Tibial artery (tissue), 4 donors: Measurements from ENCODE around the gene VKORC1L1.
"Not testable (repeated sequence)": the region's sequence is repeated elsewhere in the genome, so short reads cannot be mapped to it uniquely, and the experiment has no call there.

ENCODE experiments used
- DNase-seq, 2 donors: peaks; one replicate each; pipeline ENCODE4 v3.0.0-alpha.2; 2019
- H3K27ac ChIP-seq, 2 donors: fragments of 200-600 bp; sonication (generic) in 1 of 2; 1 replicate in 1 of 2; 2 replicates in 1 of 2; pipeline ENCODE4 v1.5.1; 2018 to 2019; ENCODE audit warnings: mild to moderate bottlenecking in 1 of 2
- H3K27me3 ChIP-seq, 2 donors: fragments of 200-600 bp; sonication (generic) in 1 of 2; one replicate each; pipeline versions ENCODE4 v1.5.1 to v1.6.0; 2016 to 2019
- H3K36me3 ChIP-seq, 3 donors: fragments of 200-600 bp; sonication (generic) in 2 of 3; one replicate each; pipeline ENCODE4 v1.5.1; 2016 to 2019; ENCODE audit warnings: mild to moderate bottlenecking in 2 of 3
- H3K4me1 ChIP-seq, 4 donors: fragments of 200-600 bp; sonication (generic) in 2 of 4; 1 replicate in 3 of 4; 2 replicates in 1 of 4; pipeline ENCODE4 v1.5.1; 2016 to 2019
- H3K4me3 ChIP-seq, 2 donors: fragments of 200-600 bp; sonication (generic) in 1 of 2; 1 replicate in 1 of 2; 2 replicates in 1 of 2; pipeline ENCODE4 v1.5.1; 2018 to 2019; ENCODE audit warnings: mild to moderate bottlenecking in 2 of 2
- H3K9me3 ChIP-seq, 3 donors: fragments of 200-600 bp; sonication (generic) in 1 of 3; one replicate each; pipeline ENCODE4 v1.5.1; 2016 to 2019
- CTCF ChIP-seq, 2 experiments: fragments of 200-600 bp in 1 of 2; fragments of 450-650 bp in 1 of 2; IDR thresholded peaks; one replicate each; pipeline ENCODE4 v1.5.1; 2017 to 2019; ENCODE audit warnings: antibody characterized with exemption in 2 of 2, mild to moderate bottlenecking in 1 of 2, moderate library complexity in 1 of 2
- intact Hi-C: fragments of 100-400 bp; cut with DNase I; formaldehyde crosslinking; loops from one replicate; pipeline ENCODE4 v1.15.0; 2023; ENCODE audit warnings: low total_unique reads

Gene VKORC1L1

GRCh38 chr7:65980478-65981250, 107.8 kb downstream of the VKORC1L1 start:
- Histone ChIP-seq H3K4me3 (peak overlapping the region; percentile 88 to 99), H3K27ac (peak overlapping the region; percentile 4 to 90), H3K27me3 (no peaks in the 10 kb centered on the region), H3K4me1 (peaks cover 0 to 25% (median 20%) of the 10 kb centered on the region in 4 donors), H3K36me3 (peaks cover 14 to 45% (median 16%) of the 10 kb centered on the region in 3 donors), H3K9me3 (no peaks in the 10 kb centered on the region)
- DNase-seq = peak; percentile 72 to 77
- TF ChIP-seq CTCF (IDR thresholded peaks at IDR 0.05) = no peak
- intact Hi-C loops = no loop called here

DNA sequence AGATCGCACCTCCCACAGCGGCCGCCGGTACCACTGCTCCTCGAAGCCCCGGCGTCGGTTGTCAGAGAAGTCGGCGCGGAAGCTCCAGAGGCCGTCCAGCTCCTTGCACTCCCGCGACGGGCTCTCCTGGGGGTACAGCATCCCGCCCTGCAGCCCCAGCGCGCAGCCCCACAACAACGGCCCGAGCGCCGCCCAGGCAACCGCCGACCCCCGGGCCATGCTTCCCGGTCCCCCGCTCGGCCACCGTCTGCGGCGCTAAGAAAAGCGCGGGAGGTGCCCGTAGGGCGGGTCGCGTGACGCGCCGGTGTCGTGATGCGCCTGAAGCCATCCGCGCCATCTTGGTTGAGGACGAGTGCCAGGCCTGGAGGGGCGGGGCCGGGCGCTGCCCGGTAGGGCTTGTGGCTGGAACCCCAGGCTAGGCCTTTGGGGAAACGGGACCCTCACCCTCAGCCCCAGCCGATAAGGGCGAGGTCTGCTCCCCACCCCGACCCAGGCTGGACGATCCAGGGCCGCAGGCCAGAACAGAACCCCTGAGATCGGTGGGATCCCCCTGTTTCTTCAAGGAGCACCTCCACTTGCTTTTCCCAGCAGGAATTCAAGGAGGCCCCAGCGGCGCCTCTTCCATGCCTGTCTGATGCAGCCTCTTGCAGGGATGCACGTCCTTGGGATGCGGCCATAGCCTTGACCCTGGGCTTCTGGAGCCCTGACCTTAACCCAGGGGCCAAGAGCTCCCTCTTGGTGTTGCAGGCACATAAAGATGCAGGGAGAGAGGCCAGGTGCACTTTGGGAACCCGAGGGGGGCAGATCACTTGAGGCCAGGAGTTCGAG, 109.3 kb downstream of the VKORC1L1 start, which contains the start of gene GUSB:
TSS of gene GUSB (minus strand) at position 249 of the 828 bp plus-strand sequence. CDS start at position 219, 30 bp downstream.
- H3K27me3 ChIP-seq = no peaks in the 10 kb centered on the region
- intact Hi-C loops = no loop called here
- no peak for TF ChIP-seq CTCF (IDR thresholded peaks at IDR 0.05)
- peak within 1 kb of the TSS; percentile 88 to 99 for H3K4me3 ChIP-seq
- H3K36me3 ChIP-seq = peaks cover 6 to 30% (median 12%) of the 10 kb centered on the region in 3 donors
- H3K4me1 ChIP-seq = peaks cover 0 to 25% (median 20%) of the 10 kb centered on the region in 4 donors
- no peaks in the 10 kb centered on the region for H3K9me3 ChIP-seq
- H3K27ac ChIP-seq = peak within 1 kb of the TSS; percentile 82 to 90
- DNase-seq = peak; percentile 87 to 94

GRCh38 chr7:65983965-65984658, 111.2 kb downstream of the VKORC1L1 start:
- TF ChIP-seq CTCF (IDR thresholded peaks at IDR 0.05) = no peak
- Histone ChIP-seq H3K9me3 (no peaks in the 10 kb centered on the region), H3K4me3 (no peak overlapping the region), H3K4me1 (peaks cover 0 to 25% (median 20%) of the 10 kb centered on the region in 4 donors), H3K36me3 (peaks cover 2 to 14% (median 9%) of the 10 kb centered on the region in 3 donors), H3K27me3 (no peaks in the 10 kb centered on the region), H3K27ac (no peak overlapping the region)
- intact Hi-C loops = no loop called here
- peak in 1 of 2 donors; percentile 27 for DNase-seq

DNA sequence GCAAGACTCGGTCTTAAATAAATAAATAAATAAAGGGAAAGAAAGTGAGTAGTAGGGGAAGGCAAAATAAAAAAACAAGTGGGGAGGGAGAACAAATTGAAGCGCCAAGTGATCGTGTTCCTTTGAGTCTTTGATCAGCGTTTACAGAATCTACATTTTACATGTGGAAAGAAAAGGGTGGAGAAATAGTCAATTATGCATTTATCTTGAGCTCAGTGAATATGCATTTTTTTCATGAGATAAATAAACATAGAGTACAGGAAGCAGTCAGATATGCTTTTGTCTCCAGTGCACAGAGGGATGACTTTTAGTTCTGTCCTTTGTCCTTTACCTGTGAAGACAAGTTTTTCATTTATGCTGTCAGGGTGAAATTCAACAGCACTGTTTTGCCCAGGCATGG, 115.2 kb downstream of the VKORC1L1 start:
- Histone ChIP-seq H3K27me3 (no peaks in the 10 kb centered on the region), H3K27ac (no peak overlapping the region), H3K4me3 (no peak overlapping the region), H3K9me3 (no peaks in the 10 kb centered on the region), H3K4me1 (no peaks in the 10 kb centered on the region), H3K36me3 (no peaks in the 10 kb centered on the region)
- DNase-seq = no peak
- no peak for TF ChIP-seq CTCF (IDR thresholded peaks at IDR 0.05)
- intact Hi-C loops = no loop called here

DNA sequence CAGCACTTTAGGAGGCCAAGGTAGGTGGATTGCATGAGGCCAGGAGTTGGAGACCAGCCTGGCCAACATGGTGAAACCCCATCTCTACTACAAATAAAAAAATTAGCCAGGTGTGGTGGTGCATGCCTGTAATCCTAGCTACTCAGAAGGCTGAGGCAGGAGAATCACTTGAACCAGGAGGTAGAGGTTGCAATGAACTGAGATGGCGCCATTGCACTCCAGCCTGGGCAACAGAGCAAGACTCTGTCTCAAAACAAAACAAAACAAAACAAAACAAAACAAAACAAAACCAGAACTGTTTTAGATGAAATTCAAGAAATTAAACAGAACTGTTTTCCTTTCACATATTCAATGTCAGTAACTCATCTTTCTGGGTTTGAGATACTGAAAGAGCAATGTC, 115.6 kb downstream of the VKORC1L1 start:
- H3K9me3 ChIP-seq, H3K36me3 ChIP-seq, H3K27me3 ChIP-seq, H3K27ac ChIP-seq, H3K4me1 ChIP-seq, intact Hi-C loops, H3K4me3 ChIP-seq: not testable (repeated sequence)
- peak in 1 of 2 donors; percentile 3 for DNase-seq
